HG03135 (cell line): Measurements from ENCODE around the gene GRIN2C.

ENCODE experiments used
- ATAC-seq: cut with Tn5 transposase; IDR thresholded peaks from one replicate; pipeline ENCODE4 v1.9.1; 2021; ENCODE audit warnings: mild to moderate bottlenecking, moderate library complexity; ENCODE audit not compliant: unreplicated experiment

Gene GRIN2C

GRCh38 chr17:74864866-74865395 lies 5.2 kb upstream of the GRIN2C start:
- ATAC-seq = no peak

- no peak for ATAC-seq
These were observed 4.7 kb upstream of the GRIN2C start for GRCh38 chr17:74864297-74864865.

DNA sequence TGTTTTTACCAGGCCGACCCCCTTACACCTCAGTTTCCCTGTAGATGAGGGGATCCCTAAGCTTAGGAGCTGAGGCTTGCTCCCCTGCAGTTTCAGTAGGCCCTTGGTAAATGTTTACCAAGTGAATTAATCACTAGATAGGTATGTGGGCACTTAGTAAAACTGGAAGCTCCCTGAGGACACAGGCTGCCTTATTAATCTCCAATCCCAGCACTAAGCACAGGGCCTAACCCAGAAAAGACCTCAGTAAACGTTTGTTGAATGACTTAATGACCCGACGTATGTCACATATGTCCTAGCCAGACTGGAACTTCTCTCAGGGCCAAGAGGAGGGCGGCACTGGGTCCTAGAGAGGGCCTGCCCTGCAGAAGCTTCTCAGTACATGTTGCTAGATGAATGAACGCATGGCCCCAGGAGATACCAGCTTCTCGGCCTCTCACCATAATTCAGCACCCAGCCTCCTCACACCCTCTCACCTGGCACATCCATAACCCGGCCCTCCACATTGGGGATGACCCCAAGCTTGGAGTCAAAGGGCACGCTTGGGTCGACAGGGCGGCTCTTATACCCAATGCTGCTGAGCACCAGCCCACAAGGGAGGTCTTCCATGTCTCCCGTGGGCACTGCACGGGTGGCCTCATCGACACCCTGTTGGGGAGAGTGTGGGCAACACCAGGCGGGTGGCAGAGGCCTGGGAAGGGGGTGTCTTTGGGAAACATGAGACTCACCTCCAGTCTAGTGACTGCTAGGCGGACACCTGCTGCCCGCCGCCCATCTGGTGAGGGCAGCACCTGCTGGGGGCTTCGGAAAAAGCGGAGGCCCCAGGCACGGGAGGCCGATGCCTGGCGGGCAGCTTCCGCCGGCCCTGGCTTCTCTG lies 4.0 kb upstream of the GRIN2C start:
- no peak for ATAC-seq

DNA sequence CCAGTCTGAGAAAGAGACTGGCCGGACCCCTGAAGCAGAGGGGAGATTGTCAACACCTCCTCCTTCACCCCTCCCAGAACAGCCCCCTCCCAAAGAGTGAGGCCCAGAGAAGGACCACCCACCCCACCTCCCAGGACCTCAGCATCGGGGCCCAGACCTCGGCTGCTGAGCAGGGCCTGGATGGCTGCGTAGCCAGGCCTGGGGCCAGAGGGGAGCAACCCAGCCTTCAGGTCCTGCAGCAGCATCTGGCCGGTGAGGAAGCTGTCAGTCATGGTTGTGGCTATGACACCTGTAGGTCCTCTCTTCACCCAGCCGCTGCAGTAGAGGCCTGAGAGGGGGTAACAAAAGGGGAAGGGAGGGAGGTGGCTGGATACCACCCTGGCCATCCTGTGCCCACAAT lies 3.2 kb upstream of the GRIN2C start:
- ATAC-seq = no peak

- no peak for ATAC-seq
These were observed 2.6 kb upstream of the GRIN2C start for GRCh38 chr17:74862108-74862901.

GRCh38 chr17:74861662-74862107 lies 2.0 kb upstream of the GRIN2C start:
- ATAC-seq = no peak

- ATAC-seq = no peak
These were observed 1.4 kb upstream of the GRIN2C start for GRCh38 chr17:74860872-74861661.

DNA sequence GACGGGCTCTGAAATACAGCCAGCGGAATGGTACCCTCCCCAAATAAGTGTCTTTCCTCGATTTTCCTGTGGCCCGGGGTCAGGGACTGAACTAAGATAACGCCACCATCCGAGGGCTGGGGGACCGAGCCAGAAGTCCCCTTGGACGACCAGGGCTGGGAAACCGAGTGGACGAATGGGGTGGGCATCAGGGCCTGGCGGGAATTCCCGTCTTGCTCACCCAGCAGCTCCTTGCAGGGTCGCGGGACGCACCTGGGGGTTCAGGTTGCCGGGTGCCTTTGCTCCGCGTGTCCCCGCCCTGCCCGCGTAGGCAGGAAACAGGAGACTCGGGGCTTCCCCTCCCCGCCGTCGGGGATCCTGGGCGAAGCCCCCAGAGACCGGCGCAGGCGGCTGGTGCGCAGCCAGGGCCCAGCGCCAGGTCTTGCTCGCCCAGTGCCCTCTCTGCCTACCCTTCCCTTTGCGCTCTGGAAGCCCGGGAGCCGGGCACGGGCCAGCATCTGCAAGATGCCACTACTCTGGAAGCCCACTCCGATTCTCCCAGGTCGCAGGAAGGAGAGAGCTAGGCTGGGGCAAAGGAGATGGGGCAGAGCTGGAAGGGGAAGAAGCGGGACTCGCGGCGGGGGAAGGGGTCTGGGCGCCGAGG lies 665 bp upstream of the GRIN2C start:
- no peak for ATAC-seq

- ATAC-seq = no peak
These were observed 820 bp downstream of the GRIN2C start for GRCh38 chr17:74858672-74859458.

- ATAC-seq = no peak
These were observed 2.5 kb downstream of the GRIN2C start for GRCh38 chr17:74857191-74857590.

DNA sequence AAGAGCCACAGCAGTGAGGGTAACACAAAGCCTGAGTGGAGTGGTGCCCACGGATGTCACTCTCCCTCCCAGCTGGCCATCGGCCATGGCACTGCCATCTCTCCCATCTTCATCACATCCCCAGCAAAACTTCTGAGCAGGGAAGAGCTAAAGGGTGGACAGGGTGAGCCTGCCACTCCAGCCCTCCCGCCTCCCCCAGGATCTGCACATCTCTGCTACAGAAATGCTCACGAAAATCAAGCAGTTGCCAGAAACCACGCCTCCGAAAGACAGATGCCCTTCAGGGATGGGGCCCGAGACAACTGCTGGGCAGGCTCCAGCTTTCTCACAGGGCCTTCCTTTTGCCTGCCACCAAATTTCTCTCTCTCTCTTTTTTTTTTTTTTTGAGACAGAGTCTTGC lies 3.6 kb downstream of the GRIN2C start:
- ATAC-seq = no peak

DNA sequence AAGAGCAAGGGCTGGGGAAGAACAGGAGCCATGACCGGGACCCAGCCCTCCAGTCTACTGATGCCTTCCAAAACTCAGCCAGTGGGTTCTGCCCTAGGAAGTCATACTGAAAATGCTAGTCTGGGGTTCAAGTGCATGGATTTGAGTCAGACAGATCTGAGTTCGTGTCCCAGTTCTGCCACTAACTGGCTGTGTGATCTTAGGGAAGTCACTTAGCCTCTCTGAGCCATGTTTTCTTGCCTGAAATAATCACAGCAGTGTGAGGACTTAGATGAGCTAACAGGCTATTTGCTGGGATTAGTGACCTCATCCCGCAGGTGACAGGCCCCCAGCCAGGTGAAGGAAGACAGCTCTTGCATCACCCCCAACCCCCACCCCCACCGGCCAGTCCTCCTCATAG lies 4.4 kb downstream of the GRIN2C start:
- no peak for ATAC-seq

DNA sequence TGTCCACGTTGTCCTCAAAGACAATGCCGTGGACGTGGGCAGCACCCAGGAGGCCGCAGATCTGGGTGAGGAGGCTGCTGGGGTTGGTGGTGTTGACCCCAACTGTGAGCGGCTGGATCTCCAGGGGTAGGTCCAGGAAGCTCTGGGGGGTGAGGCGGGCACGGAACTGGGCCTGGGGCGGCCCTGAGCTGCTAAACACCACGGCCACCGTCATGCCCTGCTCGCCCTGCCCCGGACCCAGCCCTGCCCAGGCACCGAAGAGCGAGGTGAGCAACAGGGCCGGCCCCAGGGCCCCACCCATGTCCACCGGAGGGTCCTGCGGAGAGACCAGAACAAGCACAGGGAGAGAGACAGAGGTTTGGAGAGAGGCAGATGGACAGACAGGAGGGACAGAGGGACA lies 4.9 kb downstream of the GRIN2C start:
- no peak for ATAC-seq

- ATAC-seq = no peak
These were observed 6.0 kb downstream of the GRIN2C start for GRCh38 chr17:74853669-74854068.

DNA sequence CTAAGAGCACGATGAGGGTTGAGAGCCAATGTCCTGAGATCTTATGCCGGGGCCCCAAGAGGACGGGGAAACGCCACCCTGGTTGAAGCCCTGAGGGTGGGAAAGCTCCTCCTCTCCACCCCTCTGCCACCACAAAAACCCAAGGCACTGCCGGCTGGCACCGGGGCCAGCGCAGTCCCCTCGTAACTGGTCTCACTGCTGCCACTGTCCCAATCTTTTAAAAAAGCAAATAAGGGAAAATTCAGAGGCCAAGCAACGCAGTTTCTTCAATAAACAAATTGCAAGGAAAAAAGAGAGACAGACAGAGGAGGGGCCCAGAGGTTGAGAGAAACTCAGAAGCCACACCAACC lies 6.7 kb downstream of the GRIN2C start:
- ATAC-seq = no peak

- ATAC-seq = no peak
These were observed 7.2 kb downstream of the GRIN2C start for GRCh38 chr17:74852237-74853047.

DNA sequence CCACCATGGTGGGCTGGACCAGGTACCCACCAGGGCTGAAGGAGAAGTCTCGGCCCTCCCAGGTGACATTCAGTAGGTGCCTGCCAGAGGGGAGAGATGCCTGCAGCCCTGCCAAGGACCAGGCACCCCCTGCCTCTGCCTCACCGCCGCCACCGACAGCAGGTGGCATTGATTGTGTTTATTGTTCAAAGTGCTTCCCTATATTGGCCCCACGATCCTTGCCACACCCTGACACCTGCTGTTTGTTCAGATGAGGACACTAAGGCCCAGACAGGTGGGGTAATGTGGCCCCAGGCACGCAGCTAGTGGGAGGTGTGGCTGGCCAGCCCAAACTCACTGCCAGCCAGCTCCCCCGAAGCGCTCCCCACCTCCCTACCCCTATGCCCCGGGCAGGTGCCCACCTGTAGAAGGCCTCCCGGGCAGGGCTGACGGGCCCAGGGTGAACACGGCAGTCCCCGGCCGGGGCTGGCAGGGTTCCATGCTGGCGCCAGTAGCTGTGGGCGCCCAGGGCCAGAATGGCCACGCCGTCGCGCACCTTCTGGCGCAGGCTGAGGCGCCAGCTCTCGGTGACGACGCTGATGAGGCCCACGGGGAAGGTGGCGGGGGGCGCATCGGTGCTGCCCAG lies 8.0 kb downstream of the GRIN2C start:
- no peak for ATAC-seq

DNA sequence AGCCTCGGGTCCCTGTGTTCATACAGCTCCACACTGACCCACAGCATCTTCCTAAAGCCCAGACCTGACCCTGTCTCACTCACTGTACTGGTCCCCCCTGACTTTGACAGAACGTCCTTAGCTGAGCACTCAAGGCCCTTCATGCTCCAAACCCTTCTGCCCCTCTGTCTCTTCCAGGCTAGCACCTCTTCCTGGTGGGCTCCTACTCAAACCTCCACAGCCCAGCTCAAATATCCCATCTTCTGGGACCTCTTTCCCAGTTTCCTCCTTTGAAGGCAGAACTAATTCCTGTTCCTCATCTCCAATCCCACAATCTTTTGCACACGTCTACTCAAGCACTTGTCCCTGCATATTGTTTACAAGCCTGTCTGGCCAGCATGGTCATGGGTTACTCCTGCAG lies 8.8 kb downstream of the GRIN2C start:
- no peak for ATAC-seq
